Adrenal gland (tissue), 12 donors: ENCODE data around the gene CENPP. TPM values are rescaled to one million over a fixed set of nuclear protein-coding genes. Genes with fewer than 3 reads are reported as not detected.

Experiments
- DNase-seq, 7 donors: peaks; one replicate each; pipeline ENCODE4 v3.0.0-alpha.2; 2019 to 2020
- H3K27ac ChIP-seq, 5 donors: fragments of 200-600 bp; sonication (generic) in 4 of 5; 1 replicate in 3 of 5; 2 replicates in 2 of 5; pipeline versions ENCODE4 v1.5.1 to v1.8.0; 2016 to 2020; ENCODE audit warnings: mild to moderate bottlenecking in 1 of 5
- H3K27me3 ChIP-seq: fragments of 200-600 bp; 2 replicates; pipeline ENCODE4 v1.8.0; 2021
- H3K36me3 ChIP-seq, 2 donors: fragments of 200-600 bp; replicated peaks in 1 of 2; 1 replicate in 1 of 2; 2 replicates in 1 of 2; pipeline versions ENCODE4 v1.5.1 to v1.8.0; 2018 to 2022
- H3K4me1 ChIP-seq, 2 donors: fragments of 200-600 bp; replicated peaks in 1 of 2; 1 replicate in 1 of 2; 2 replicates in 1 of 2; pipeline versions ENCODE4 v1.5.1 to v1.8.0; 2018 to 2021
- H3K4me3 ChIP-seq, 4 donors: fragments of 200-600 bp; sonication (generic) in 3 of 4; one replicate each; pipeline ENCODE4 v1.5.1; 2016 to 2018
- H3K9me3 ChIP-seq, 3 donors: fragments of 200-600 bp; sonication (generic) in 1 of 3; replicated peaks in 1 of 3; 1 replicate in 2 of 3; 2 replicates in 1 of 3; pipeline versions ENCODE4 v1.5.1 to v1.8.0; 2016 to 2021
- CTCF ChIP-seq, 6 experiments: fragments of 450-650 bp in 4 of 6; fragments of 200-600 bp in 2 of 6; sonication (generic) in 1 of 6; IDR thresholded peaks; 1 replicate in 5 of 6; 2 replicates in 1 of 6; pipeline versions ENCODE4 v1.5.1 to v1.8.0; 2016 to 2021; ENCODE audit warnings: antibody characterized with exemption in 6 of 6, mild to moderate bottlenecking in 2 of 6, moderate library complexity in 1 of 6
- POLR2A ChIP-seq, 2 donors: fragments of 450-650 bp; IDR thresholded peaks; one replicate each; pipeline ENCODE4 v1.6.1; 2017; ENCODE audit warnings: antibody characterized with exemption in 2 of 2, mild to moderate bottlenecking in 2 of 2, moderate library complexity in 1 of 2
- WGBS, 4 donors: extraction: QIAGEN DNeasy Blood & Tissue Kit in 2 of 4; methylation state at CpG; one replicate each; pipeline versions ENCODE4 v1.1.5 to v1.1.7; 2013 to 2017; 5-methylcytosine and 5-hydroxymethylcytosine counted together
- intact Hi-C, 2 donors: fragments of 100-400 bp; cut with DNase I; formaldehyde crosslinking; loops; one replicate each; pipeline versions ENCODE4 v1.14.1 to v1.15.0; 2022 to 2023
- polyA plus RNA-seq, 3 donors: library from polyadenylated mRNA; stranded (reverse); fragments of 200-250 nt in 2 of 3; fragments of 350-450 nt in 1 of 3; fragmentation: Illumina TruSeq in 1 of 3; extraction: RNeasy Lipid Tissue Mini Kit (QIAGEN cat#74804) in 1 of 3; gene quantifications; one replicate each; pipeline ENCODE4 v1.2.3, GENCODE V29; 2013 to 2014
- total RNA-seq, 9 donors: library from RNA; depleted of rRNA in 4 of 9; stranded (reverse); fragments of >200 nt in 4 of 9; fragments of 120-200 nt in 1 of 9; fragmentation: NEBNext Ultra II Directional in 1 of 9; extraction: Animal tissue kit (Norgen Biotek cat#: 25700) in 1 of 9; gene quantifications; one replicate each; pipeline versions ENCODE4 v1.1.0 to v1.2.4, GENCODE V29; 2013 to 2023
- donor health status: healthy with polysubstance abuse.
- donor health status: Bipolar disorder and iron deficiency.
- donor health status: DM: yes; HTN: yes; CAD: no.
- donor health status: DM: no; HTN: no; CAD: no.
- donor health status: DM: no; HTN: no; CAD: no.
- donor health status: DM: yes; HTN: yes; CAD: no.

The CENPP gene
- total and polyA plus RNA-seq, 12 donors = 1.1 to 14.0 (median 3.1) TPM

DNA sequence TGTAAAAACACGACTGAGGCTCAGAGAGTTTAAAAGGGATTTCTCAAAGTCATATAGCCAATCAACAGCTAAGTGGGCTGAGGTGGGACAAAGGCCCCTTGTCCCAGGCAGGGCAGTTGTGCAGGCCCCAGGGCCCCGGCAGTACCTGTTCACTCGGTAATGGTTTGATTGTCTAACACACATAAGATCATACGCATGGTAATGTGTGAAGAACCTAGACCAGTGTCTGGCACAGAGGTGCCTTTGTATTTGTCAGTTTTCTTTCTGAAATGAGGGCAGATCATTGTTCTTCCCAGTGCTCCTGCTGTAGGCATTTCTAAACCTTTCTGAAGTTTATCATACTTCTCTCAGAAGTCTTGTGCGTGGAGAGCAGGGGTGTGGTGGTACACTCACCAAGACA is 277.3 kb downstream of the CENPP start:
- Histone ChIP-seq H3K36me3 (no peaks in the 10 kb centered on the region), H3K27ac (no peak overlapping the region), H3K27me3 (no peaks in the 10 kb centered on the region), H3K4me1 (peaks cover 0 to 3% of the 10 kb centered on the region in 2 donors), H3K4me3 (no peak overlapping the region), H3K9me3 (no peaks in the 10 kb centered on the region)
- no peak for DNase-seq
- intact Hi-C loops = no loop called here
- TF ChIP-seq CTCF (IDR thresholded peaks at IDR 0.05) = no peak
- no peak for TF ChIP-seq POLR2A (IDR thresholded peaks at IDR 0.05)
- WGBS, 4 donors = 87 to 94% (median 91%) methylated on average over 5 of the region's 5 CpGs

- no peaks in the 10 kb centered on the region for H3K36me3 ChIP-seq
- no peaks in the 10 kb centered on the region for H3K27me3 ChIP-seq
- intact Hi-C loops = no loop called here
- WGBS, 4 donors = 84 to 94% (median 90%) methylated on average over 5 of the region's 5 CpGs
- peaks cover 0 to 7% of the 10 kb centered on the region in 2 donors for H3K4me1 ChIP-seq
- H3K9me3 ChIP-seq = no peaks in the 10 kb centered on the region
- DNase-seq = no peak
- no peak overlapping the region for H3K4me3 ChIP-seq
- TF ChIP-seq POLR2A (IDR thresholded peaks at IDR 0.05) (no peak), CTCF (IDR thresholded peaks at IDR 0.05) (no peak)
- no peak overlapping the region for H3K27ac ChIP-seq
Measured at GRCh38 chr9:92603990-92604389, 278.2 kb downstream of the CENPP start.

- WGBS, 4 donors = 77 to 94% (median 87%) methylated on average over 5 of the region's 5 CpGs
- TF ChIP-seq POLR2A (IDR thresholded peaks at IDR 0.05) (no peak), CTCF (IDR thresholded peaks at IDR 0.05) (no peak)
- Histone ChIP-seq H3K4me3 (no peak overlapping the region), H3K9me3 (no peaks in the 10 kb centered on the region), H3K27ac (no peak overlapping the region), H3K27me3 (no peaks in the 10 kb centered on the region), H3K4me1 (peaks cover 0 to 11% of the 10 kb centered on the region in 2 donors), H3K36me3 (no peaks in the 10 kb centered on the region)
- no peak for DNase-seq
- intact Hi-C loops = no loop called here
Measured at GRCh38 chr9:92605224-92605623, 279.5 kb downstream of the CENPP start.

- TF ChIP-seq POLR2A (IDR thresholded peaks at IDR 0.05) = no peak
- TF ChIP-seq CTCF (IDR thresholded peaks at IDR 0.05) = peak in 1 of 6 experiments; percentile 11
- Histone ChIP-seq H3K4me3 (no peak overlapping the region), H3K27me3 (no peaks in the 10 kb centered on the region), H3K36me3 (peaks cover 0 to 6% of the 10 kb centered on the region in 2 donors), H3K27ac (no peak overlapping the region), H3K9me3 (no peaks in the 10 kb centered on the region), H3K4me1 (peaks cover 0 to 11% of the 10 kb centered on the region in 2 donors)
- DNase-seq = peak in 1 of 7 donors; percentile 57
- intact Hi-C loops = no loop called here
- WGBS, 4 donors = 9 to 21% (median 14%) methylated on average over 2 of the region's 2 CpGs
Measured at GRCh38 chr9:92607088-92607487, 281.3 kb downstream of the CENPP start.
